ENCODE results near the gene SIKE1. TPM values are rescaled to one million over a fixed set of nuclear protein-coding genes. Genes with fewer than 3 reads are reported as not detected.

The SIKE1 gene
- total RNA-seq, 3 donors from 2014 or later, result 69.2 to 84.7 (median 77.5) TPM

DNA sequence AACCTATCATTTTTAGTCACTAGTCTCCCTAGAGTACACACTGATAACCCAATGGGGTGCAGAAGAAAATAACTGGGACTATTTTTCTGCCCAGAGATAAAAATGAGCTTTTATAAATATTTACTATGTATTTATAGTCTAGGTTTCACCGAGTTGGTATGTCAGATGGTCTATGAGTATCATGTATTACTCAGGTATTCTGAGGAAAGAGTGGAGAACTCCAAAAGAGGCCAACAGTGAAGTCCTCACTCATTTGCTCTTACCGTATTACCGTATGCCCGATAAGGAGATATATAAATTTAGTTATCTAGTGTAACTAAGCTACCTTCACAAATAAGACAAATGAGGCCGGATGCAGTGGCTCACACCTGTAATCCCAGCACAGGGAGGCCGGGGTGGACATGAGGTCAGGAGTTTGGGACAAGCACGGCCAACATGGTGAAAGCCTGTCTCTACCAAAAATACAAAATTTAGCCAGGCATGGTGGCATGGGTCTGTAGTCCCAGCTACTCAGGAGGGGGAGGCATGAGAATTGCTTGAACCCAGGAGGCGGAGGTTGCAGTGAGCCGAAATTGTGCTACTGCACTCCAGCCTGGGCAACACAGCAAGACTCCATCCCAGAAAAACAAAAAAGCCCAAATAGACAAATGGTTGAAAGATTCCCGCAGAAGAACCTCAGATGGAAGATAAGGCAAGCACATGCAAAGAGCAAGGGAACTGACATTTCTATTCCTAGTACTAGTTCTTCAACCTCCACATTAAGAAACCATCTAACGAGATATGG lies 38.3 kb downstream of the SIKE1 start:
- Mint-ChIP-seq H3K9me3 (no peaks in the 10 kb centered on the region), H3K4me1 (ENCODE audit: low read depth) (peaks cover 52% of the 10 kb centered on the region), H3K4me3 (no peak overlapping the region), H3K36me3 (ENCODE audit: insufficient read depth) (peaks cover 36% of the 10 kb centered on the region), H3K27me3 (ENCODE audit: low read depth) (no peaks in the 10 kb centered on the region)
- no peak for DNase-seq
- no peak for ATAC-seq

DNA sequence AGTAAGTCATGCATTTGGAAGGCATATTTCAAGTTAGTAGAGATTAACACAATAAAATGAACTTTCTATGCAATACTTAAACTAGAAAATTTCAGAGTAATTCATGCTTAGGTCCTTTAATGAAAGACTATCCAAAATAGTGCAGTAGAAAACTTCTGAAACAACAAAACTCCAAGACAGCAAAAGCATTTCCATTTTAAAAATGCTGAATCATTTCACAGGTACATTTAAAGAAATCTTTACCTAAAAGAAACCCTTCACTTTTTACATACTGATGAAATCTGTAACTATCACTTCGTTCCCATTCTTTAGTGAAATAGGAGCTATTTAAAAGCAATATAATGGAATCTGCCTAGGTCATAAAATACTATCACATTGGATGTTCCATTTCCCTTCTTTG lies 40.2 kb downstream of the SIKE1 start:
- Mint-ChIP-seq H3K4me3 (no peak overlapping the region), H3K36me3 (ENCODE audit: insufficient read depth) (peaks cover 39% of the 10 kb centered on the region), H3K9me3 (no peaks in the 10 kb centered on the region), H3K4me1 (ENCODE audit: low read depth) (peaks cover 35% of the 10 kb centered on the region), H3K27me3 (ENCODE audit: low read depth) (no peaks in the 10 kb centered on the region)
- ATAC-seq (no peak), DNase-seq (no peak)

DNA sequence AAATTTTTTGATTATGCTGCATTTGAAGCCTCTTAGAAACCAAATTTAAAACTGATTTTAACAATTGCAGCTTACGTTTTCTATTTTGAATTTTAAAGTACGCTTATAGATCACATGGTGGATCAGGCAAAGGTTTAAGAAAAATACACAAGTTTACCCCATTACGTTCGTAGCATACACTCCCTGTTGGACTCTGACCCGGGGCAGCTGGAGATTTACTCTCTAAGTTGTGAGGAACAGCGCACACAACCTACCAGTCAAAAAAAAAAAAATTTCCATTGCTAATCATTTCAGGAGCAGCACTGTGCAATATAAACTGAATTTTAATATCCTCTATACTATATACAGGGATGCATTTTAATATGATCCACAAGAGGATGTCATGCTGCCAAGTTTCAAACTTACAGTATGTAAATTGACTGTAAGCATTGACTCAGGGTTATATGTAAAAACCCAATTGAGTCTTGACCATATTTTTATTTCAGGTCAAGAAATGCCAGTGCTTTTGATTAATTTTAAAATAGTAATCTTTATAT lies 43.1 kb downstream of the SIKE1 start:
- no peak overlapping the region for H3K4me3 Mint-ChIP-seq
- peaks cover 47% of the 10 kb centered on the region for H3K36me3 Mint-ChIP-seq (ENCODE audit: insufficient read depth)
- ATAC-seq (no peak), DNase-seq (no peak)
- no peaks in the 10 kb centered on the region for H3K9me3 Mint-ChIP-seq
- H3K4me1 Mint-ChIP-seq (ENCODE audit: low read depth), result peaks cover 13% of the 10 kb centered on the region
- H3K27me3 Mint-ChIP-seq (ENCODE audit: low read depth), result no peaks in the 10 kb centered on the region

DNA sequence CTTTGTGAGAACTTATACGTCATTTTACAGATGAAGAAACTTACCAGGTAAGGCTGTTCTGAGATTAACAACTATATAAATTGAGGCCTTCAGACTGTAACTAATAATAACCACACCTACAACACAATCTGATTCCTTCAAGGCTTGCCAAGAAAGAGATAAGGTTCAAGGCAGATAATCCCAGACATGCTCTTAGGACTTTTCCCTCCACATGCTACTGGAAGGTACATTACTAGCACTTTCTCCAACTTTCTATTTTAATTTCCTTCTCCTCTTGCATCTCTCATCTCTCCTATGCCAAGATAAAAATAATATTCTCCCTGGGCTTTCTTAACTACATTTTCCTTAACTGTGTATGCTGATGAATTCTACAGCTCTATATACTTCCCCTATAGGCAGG lies 45.0 kb downstream of the SIKE1 start:
- no peaks in the 10 kb centered on the region for H3K27me3 Mint-ChIP-seq (ENCODE audit: low read depth)
- no peak overlapping the region for H3K4me3 Mint-ChIP-seq
- H3K4me1 Mint-ChIP-seq (ENCODE audit: low read depth), result peaks cover 1% of the 10 kb centered on the region
- peaks cover 53% of the 10 kb centered on the region for H3K36me3 Mint-ChIP-seq (ENCODE audit: insufficient read depth)
- ATAC-seq, result no peak
- no peaks in the 10 kb centered on the region for H3K9me3 Mint-ChIP-seq
- DNase-seq, result no peak

DNA sequence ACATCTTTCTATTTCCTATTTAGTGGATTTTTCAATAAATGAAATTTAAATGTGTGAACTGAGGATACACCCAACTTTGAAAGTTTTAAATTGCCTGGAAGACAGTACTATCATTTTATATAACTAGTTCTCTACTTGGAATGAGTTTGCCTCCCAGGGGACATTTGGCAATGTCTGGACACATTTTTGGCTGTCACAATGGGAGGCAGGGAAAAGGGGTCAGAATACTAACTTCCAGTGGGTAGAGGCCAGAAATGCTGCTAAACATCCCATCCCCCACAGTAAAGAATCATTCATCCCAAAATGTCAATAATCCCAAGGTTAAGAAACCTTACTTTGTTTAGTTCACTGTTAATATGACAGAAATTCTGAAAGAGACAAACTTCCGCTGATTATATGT lies 50.7 kb downstream of the SIKE1 start:
- ATAC-seq (no peak), DNase-seq (no peak)
- Mint-ChIP-seq H3K4me1 (ENCODE audit: low read depth) (no peaks in the 10 kb centered on the region), H3K27me3 (ENCODE audit: low read depth) (no peaks in the 10 kb centered on the region), H3K4me3 (no peak overlapping the region), H3K36me3 (ENCODE audit: insufficient read depth) (peaks cover 64% of the 10 kb centered on the region), H3K9me3 (no peaks in the 10 kb centered on the region)

DNA sequence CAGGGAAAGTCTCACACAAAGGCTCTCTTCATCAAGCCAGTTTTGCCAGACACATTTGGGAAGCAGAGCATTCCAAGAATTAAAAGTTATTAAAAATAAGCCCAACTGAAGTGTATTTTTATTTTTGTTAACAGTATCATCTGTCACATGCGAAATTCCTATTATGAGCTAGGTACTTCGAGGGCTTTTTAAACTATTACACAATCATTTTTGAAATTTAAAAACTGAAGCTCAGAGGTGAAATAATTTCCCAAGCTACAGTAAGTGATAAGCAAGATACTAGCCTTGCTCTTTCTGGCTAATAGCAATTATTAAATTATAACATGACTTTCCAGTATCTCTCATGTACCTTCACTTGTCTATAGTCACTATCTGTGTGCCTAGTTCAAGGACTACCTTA lies 51.9 kb downstream of the SIKE1 start:
- Mint-ChIP-seq H3K36me3 (ENCODE audit: insufficient read depth) (peaks cover 63% of the 10 kb centered on the region), H3K4me3 (no peak overlapping the region), H3K9me3 (no peaks in the 10 kb centered on the region), H3K4me1 (ENCODE audit: low read depth) (no peaks in the 10 kb centered on the region), H3K27me3 (ENCODE audit: low read depth) (no peaks in the 10 kb centered on the region)
- ATAC-seq (no peak), DNase-seq (no peak)

DNA sequence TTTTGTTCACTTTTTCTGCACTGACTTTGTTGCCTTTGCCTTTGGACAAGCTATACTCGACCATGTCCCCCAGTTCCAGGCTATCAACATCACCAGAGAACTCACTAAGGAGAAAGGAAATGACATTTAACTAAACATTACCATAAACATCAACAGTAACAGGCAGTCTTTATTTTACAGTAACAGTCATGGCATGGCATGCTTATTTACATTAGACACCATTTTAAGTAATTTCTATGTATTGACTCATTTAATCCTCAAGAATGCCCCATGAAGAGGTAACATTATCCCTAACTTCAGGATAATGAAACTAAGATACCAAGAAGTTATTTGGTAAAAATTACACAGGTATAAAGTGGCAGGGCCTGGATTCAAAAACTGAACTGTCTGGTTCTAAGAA lies 55.3 kb downstream of the SIKE1 start:
- Mint-ChIP-seq H3K27me3 (ENCODE audit: low read depth) (no peaks in the 10 kb centered on the region), H3K36me3 (ENCODE audit: insufficient read depth) (peaks cover 67% of the 10 kb centered on the region), H3K4me3 (no peak overlapping the region), H3K9me3 (no peaks in the 10 kb centered on the region), H3K4me1 (ENCODE audit: low read depth) (no peaks in the 10 kb centered on the region)
- DNase-seq, result no peak
- ATAC-seq, result no peak

DNA sequence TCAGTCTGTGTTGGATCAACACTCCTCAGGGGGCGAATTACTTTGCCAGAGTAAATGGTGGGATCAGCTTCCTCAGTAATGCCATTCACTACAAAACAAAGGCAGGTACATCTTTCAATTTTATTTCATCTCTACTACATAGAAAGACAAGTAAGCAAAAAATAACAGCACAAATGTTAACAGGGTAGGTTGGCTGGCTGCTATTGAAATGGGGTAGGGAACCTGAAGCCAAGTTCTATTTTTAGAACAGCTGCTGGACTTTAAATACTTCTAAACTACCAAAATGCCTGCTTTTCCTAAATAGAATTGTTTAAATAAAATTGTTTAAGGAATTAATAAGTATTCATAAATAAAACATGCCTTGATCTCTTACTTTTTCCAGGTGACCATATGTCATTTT lies 56.6 kb downstream of the SIKE1 start:
- Mint-ChIP-seq H3K27me3 (ENCODE audit: low read depth) (no peaks in the 10 kb centered on the region), H3K36me3 (ENCODE audit: insufficient read depth) (peaks cover 70% of the 10 kb centered on the region), H3K9me3 (no peaks in the 10 kb centered on the region), H3K4me3 (no peak overlapping the region), H3K4me1 (ENCODE audit: low read depth) (peaks cover 5% of the 10 kb centered on the region)
- ATAC-seq (no peak), DNase-seq (no peak)

DNA sequence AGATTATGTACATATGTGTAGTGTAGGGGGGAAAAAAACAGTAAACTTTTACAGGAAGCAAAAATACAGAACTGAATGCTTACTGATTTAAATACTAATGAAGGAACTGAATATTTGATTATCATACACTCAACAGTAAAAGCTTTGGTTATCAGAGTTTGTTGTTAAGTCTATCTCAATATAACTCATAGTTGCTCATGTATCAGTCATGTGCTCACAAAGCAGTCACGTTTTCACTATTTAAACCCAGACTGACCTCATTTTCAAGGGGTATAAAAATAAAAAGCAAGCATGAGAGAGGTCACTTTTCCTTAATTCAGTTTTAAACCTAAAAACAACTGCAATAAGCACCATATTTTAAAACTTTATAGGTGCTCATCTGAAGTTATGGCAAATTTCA lies 57.0 kb downstream of the SIKE1 start:
- Mint-ChIP-seq H3K4me3 (no peak overlapping the region), H3K9me3 (no peaks in the 10 kb centered on the region), H3K27me3 (ENCODE audit: low read depth) (no peaks in the 10 kb centered on the region), H3K4me1 (ENCODE audit: low read depth) (peaks cover 8% of the 10 kb centered on the region), H3K36me3 (ENCODE audit: insufficient read depth) (peaks cover 72% of the 10 kb centered on the region)
- DNase-seq (no peak), ATAC-seq (peak in 1 of 2 donors; percentile 38)

DNA sequence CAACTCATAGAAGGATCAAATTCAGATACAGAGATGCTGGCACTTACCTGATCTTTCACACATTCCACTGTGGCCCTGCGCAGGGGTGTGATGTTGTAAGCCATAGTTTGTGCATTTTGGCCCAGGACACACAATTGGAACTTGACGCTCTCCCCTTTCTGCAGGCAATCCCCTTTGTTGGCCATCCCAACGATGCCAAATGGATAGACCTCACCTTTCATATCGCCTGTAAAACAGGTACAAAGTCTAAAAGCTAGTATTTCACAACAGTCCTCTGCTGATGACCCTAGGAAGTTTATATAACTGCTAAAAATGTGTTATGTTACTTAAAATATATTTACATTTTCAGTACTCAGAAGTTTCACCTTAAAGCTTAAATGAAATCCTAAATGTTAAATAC lies 60.0 kb downstream of the SIKE1 start:
- peaks cover 19% of the 10 kb centered on the region for H3K4me1 Mint-ChIP-seq (ENCODE audit: low read depth)
- no peaks in the 10 kb centered on the region for H3K9me3 Mint-ChIP-seq
- ATAC-seq (no peak), DNase-seq (no peak)
- H3K27me3 Mint-ChIP-seq (ENCODE audit: low read depth), result no peaks in the 10 kb centered on the region
- H3K36me3 Mint-ChIP-seq (ENCODE audit: insufficient read depth), result peaks cover 63% of the 10 kb centered on the region
- H3K4me3 Mint-ChIP-seq, result no peak overlapping the region

Other genes starting within 250 kb of the SIKE1 start
- gene BCAS2, start 199.1 kb downstream of the SIKE1 start, total RNA-seq, result 10 to 100 TPM; 62.4 to 65.4 (median 64.0) TPM
- gene DENND2C, start 110.6 kb downstream of the SIKE1 start, total RNA-seq, result under 1 TPM; 0.20 to 0.27 (median 0.21) TPM
- not detected for gene AMPD1, start 85.1 kb downstream of the SIKE1 start, total RNA-seq
- 10 to 100 TPM; 64.5 to 70.3 (median 67.6) TPM for gene NRAS, start 63.9 kb downstream of the SIKE1 start, total RNA-seq
- gene CSDE1, start 22.7 kb downstream of the SIKE1 start, total RNA-seq, result 100 to 1,000 TPM; 460 to 486 (median 469) TPM
- not detected for gene SYCP1, start 74.2 kb upstream of the SIKE1 start, total RNA-seq
- gene TSHB, start 249.1 kb upstream of the SIKE1 start, total RNA-seq, result not detected

Measured in activated T-cell treated with anti-CD3 and anti-CD28 coated beads, Interleukin-2, amount 50 U/mL, for 4 hours (primary cell).